Right atrium auricular region (tissue), 2 donors: ENCODE data around the gene CRYGB. TPM values are rescaled to one million over a fixed set of nuclear protein-coding genes. Genes with fewer than 3 reads are reported as not detected.
A peak's percentile ranks its signal among the peaks of the same experiment; 100 is the strongest.

ENCODE experiments used
- DNase-seq: peaks from one replicate; pipeline ENCODE4 v3.0.0-alpha.2; 2019; ENCODE audit warnings: low spot score
- H3K27ac ChIP-seq, 2 donors: fragments of 200-600 bp; sonication (generic); 1 replicate in 1 of 2; 2 replicates in 1 of 2; pipeline ENCODE4 v1.5.1; 2016 to 2019
- H3K27me3 ChIP-seq, 2 donors: fragments of 200-600 bp; sonication (generic); one replicate each; pipeline versions ENCODE4 v1.5.1 to v1.6.0; 2017 to 2019
- H3K36me3 ChIP-seq: fragments of 200-600 bp; sonication (generic); one replicate; pipeline ENCODE4 v1.5.1; 2016
- H3K4me1 ChIP-seq, 2 donors: fragments of 200-600 bp; sonication (generic); one replicate each; pipeline versions ENCODE4 v1.5.1 to v1.6.0; 2017 to 2019
- H3K4me3 ChIP-seq, 2 donors: fragments of 200-600 bp; sonication (generic); 1 replicate in 1 of 2; 2 replicates in 1 of 2; pipeline ENCODE4 v1.5.1; 2017 to 2019; ENCODE audit warnings: mild to moderate bottlenecking in 1 of 2, moderate library complexity in 1 of 2
- H3K9me3 ChIP-seq, 2 donors: fragments of 200-600 bp; sonication (generic); one replicate each; pipeline ENCODE4 v1.5.1; 2019
- total RNA-seq, 2 donors: library from RNA; depleted of rRNA; stranded (reverse); fragments of >200 nt; gene quantifications; one replicate each; pipeline ENCODE4 v1.1.0, GENCODE V29; 2016
- TF ChIP-seq, protein P1 (sequence below), 2 donors: fragments of 200-600 bp; sonication (generic); IDR thresholded peaks; one replicate each; pipeline ENCODE4 v1.5.1; 2019; ENCODE audit warnings: antibody characterized with exemption in 2 of 2

CRYGB gene
- total RNA-seq, 2 donors from 2014 or later = not detected

DNA sequence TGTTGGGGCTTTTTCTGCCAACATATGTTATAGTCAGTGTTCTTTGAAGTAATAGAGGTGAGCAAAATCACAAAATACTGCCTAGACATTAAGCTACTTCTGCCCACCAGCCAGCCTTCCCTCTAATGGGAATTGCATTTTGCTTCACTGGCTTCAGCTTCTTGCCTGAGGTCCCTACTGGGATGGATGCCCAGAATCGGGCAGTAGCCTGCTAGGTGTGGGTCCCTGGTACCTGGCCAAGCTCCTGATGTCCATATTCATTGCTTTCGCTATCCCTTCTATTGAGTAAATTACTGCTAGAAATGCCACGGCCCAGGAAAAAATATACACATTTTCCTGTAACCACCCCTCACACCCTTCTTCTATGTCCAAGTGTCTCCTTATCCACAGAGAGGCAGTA lies 48.6 kb downstream of the CRYGB start:
- H3K4me1 ChIP-seq = peaks cover 0 to 15% of the 10 kb centered on the region in 2 donors
- H3K27me3 ChIP-seq = no peaks in the 10 kb centered on the region
- peak overlapping the region in 1 of 2 donors; percentile 29 for H3K27ac ChIP-seq
- DNase-seq = no peak
- no peak overlapping the region for H3K4me3 ChIP-seq
- H3K36me3 ChIP-seq = no peaks in the 10 kb centered on the region
- TF ChIP-seq, protein P1, sequence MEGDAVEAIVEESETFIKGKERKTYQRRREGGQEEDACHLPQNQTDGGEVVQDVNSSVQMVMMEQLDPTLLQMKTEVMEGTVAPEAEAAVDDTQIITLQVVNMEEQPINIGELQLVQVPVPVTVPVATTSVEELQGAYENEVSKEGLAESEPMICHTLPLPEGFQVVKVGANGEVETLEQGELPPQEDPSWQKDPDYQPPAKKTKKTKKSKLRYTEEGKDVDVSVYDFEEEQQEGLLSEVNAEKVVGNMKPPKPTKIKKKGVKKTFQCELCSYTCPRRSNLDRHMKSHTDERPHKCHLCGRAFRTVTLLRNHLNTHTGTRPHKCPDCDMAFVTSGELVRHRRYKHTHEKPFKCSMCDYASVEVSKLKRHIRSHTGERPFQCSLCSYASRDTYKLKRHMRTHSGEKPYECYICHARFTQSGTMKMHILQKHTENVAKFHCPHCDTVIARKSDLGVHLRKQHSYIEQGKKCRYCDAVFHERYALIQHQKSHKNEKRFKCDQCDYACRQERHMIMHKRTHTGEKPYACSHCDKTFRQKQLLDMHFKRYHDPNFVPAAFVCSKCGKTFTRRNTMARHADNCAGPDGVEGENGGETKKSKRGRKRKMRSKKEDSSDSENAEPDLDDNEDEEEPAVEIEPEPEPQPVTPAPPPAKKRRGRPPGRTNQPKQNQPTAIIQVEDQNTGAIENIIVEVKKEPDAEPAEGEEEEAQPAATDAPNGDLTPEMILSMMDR (IDR thresholded peaks at IDR 0.05) = no peak
- no peaks in the 10 kb centered on the region for H3K9me3 ChIP-seq

DNA sequence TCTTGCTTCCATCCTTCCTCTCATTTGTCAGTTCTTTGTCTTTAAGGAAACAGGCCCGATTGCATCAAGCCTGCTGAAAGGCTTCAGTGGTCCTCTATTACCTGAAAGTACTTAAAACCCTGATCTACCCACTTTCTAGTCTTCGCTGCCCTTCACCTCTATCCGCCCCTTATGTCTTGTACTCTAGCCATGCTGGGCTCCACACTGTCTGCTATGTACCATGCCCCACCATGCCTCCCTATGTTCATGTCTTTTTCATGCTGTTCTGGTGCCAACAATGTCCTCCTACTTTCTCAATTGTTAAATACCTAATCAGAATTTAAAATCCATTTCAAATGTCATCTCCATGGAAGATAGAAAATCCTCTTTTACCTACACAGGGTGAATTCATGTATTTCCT lies 49.9 kb downstream of the CRYGB start:
- Histone ChIP-seq H3K27me3 (no peaks in the 10 kb centered on the region), H3K36me3 (no peaks in the 10 kb centered on the region), H3K27ac (no peak overlapping the region), H3K4me3 (no peak overlapping the region), H3K4me1 (peaks cover 0 to 15% of the 10 kb centered on the region in 2 donors), H3K9me3 (no peaks in the 10 kb centered on the region)
- no peak for DNase-seq
- TF ChIP-seq, protein P1 (IDR thresholded peaks at IDR 0.05) = no peak

DNA sequence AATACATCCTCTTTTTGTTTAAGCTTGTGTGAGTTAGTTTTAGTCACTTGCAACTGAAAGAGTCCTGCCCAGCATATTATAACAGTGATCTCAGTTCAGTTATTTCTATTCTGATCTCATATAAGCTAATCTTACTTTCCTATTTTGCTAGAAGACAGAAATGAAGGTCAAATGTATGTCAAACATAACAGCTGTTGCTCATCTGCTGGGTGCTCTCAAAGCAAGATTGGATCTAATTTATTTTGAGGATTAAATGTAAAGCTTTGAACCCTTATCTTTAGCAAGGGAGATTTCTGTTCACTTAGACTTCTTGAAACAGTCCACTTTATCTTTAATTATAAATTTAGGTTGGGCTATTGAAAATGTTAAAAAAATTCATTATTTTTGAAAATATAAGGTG lies 52.8 kb downstream of the CRYGB start:
- TF ChIP-seq, protein P1 (IDR thresholded peaks at IDR 0.05) = no peak
- Histone ChIP-seq H3K36me3 (no peaks in the 10 kb centered on the region), H3K9me3 (no peaks in the 10 kb centered on the region), H3K4me3 (no peak overlapping the region), H3K4me1 (peaks cover 0 to 13% of the 10 kb centered on the region in 2 donors), H3K27me3 (no peaks in the 10 kb centered on the region), H3K27ac (no peak overlapping the region)
- DNase-seq = no peak

Other genes starting within 250 kb of the CRYGB start
- 10 to 100 TPM; 14.9 to 20.0 TPM for gene PLEKHM3, start 120.6 kb downstream of the CRYGB start, total RNA-seq
- not detected for gene CRYGD, start 21.6 kb downstream of the CRYGB start, total RNA-seq
- not detected for gene CRYGC, start 16.3 kb downstream of the CRYGB start, total RNA-seq
- gene CRYGA, start 17.4 kb upstream of the CRYGB start, total RNA-seq = not detected
- gene C2orf80, start 43.9 kb upstream of the CRYGB start, total RNA-seq = not detected
- gene IDH1, start 108.9 kb upstream of the CRYGB start, total RNA-seq = 10 to 100 TPM; 18.6 to 26.6 TPM
- gene PIKFYVE, start 120.1 kb upstream of the CRYGB start, total RNA-seq = 10 to 100 TPM; 15.8 to 17.8 TPM